ENCODE data around the gene ATP11A. TPM values are rescaled to one million over a fixed set of nuclear protein-coding genes. Genes with fewer than 3 reads are reported as not detected.

ATP11A gene
- total RNA-seq, 1 experiment from 2014 or later, result 80.4 TPM

DNA sequence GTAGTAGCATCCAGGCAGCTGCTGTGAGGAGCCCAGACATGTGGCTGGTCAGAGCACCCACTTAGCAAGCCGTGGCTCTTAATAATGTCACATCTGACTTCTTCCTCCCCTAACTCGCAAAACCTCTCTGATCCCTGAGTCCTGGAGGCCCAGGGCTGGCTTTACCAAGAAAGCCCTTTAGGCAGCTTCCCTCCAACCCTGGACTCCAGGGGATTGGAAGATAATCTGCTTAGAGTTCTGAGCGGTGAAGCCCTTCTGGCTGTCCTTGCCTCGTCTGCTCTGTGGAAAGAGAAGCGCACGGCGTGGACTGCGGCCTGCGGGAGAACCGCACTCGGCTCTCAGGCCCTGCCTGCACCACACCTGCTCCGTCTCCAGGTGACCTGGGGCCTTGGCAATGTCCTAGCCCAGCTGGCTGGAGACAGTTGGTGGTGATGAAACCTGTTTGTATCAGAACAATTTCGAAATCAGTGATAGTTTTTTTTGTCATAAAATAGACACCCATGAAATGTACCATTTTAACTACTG, 214.7 kb downstream of the ATP11A start:
- Histone ChIP-seq H3K4me3 (replicated peaks in 1 of 2; ENCODE audit: low read depth in 1 of 2, low read length in 2 of 2) (no peak overlapping the region), H4K20me1 (ENCODE audit: insufficient read depth) (no peaks in the 10 kb centered on the region), H3K9ac (ENCODE audit: low read length) (no peak overlapping the region), H3K79me2 (ENCODE audit: insufficient read depth, low read length) (no peaks in the 10 kb centered on the region), H2AFZ (ENCODE audit: low read depth, low read length, poor library complexity, severe bottlenecking) (no peak overlapping the region), H3K36me3 (ENCODE audit: control insufficient read depth in 1 of 2, insufficient read depth in 2 of 2, low read length in 2 of 2) (no peaks in the 10 kb centered on the region), H3K27me3 (ENCODE audit: insufficient read depth, low read length) (no peaks in the 10 kb centered on the region), H3K9me3 (ENCODE audit: control insufficient read depth in 1 of 2, insufficient read depth in 1 of 2, low read depth in 1 of 2, low read length in 2 of 2) (no peaks in the 10 kb centered on the region), H3K9me2 (ENCODE audit: insufficient read depth) (no peaks in the 10 kb centered on the region), H3K4me2 (ENCODE audit: low read length) (no peak overlapping the region), H3K27ac (ENCODE audit: low read depth, low read length) (no peak overlapping the region), H3K4me1 (ENCODE audit: control insufficient read depth in 1 of 2, insufficient read depth in 2 of 2, low read length in 2 of 2) (peaks cover 5 to 13% of the 10 kb centered on the region in 2 experiments)
- BruUV-seq (replicated peaks), result no TSS peak
- no peak for DNase-seq (ENCODE audit: low read depth, low spot score)
- POLR2A ChIA-PET, result no interaction called here
- intact Hi-C loops (cut with micrococcal nuclease), result no loop called here
- TF ChIP-seq EZH2phosphoT487 (IDR thresholded peaks at IDR 0.05; ENCODE audit: borderline replicate concordance) (no peak), MAX (IDR thresholded peaks at IDR 0.05) (no peak), RAD21 (IDR thresholded peaks at IDR 0.05; ENCODE audit: low read depth) (no peak), EGR1 (IDR thresholded peaks at IDR 0.05; ENCODE audit: low read depth) (no peak), CEBPB (IDR thresholded peaks at IDR 0.05; ENCODE audit: low read depth) (no peak), CTCF (IDR thresholded peaks at IDR 0.05 in 2 of 3, conservative IDR thresholded peaks at IDR 0.05 in 1 of 3; ENCODE audit: borderline replicate concordance in 1 of 3, insufficient read depth in 1 of 3, low read depth in 2 of 3, low read length in 2 of 3) (no peak), ATF3 (IDR thresholded peaks at IDR 0.05) (no peak), ZNF274 (IDR thresholded peaks at IDR 0.05; ENCODE audit: low read depth, low read length) (no peak), ELF1 (IDR thresholded peaks at IDR 0.05; ENCODE audit: borderline replicate concordance, low read depth) (no peak), JUND (IDR thresholded peaks at IDR 0.05) (no peak)
- TF ChIP-seq, protein P1, sequence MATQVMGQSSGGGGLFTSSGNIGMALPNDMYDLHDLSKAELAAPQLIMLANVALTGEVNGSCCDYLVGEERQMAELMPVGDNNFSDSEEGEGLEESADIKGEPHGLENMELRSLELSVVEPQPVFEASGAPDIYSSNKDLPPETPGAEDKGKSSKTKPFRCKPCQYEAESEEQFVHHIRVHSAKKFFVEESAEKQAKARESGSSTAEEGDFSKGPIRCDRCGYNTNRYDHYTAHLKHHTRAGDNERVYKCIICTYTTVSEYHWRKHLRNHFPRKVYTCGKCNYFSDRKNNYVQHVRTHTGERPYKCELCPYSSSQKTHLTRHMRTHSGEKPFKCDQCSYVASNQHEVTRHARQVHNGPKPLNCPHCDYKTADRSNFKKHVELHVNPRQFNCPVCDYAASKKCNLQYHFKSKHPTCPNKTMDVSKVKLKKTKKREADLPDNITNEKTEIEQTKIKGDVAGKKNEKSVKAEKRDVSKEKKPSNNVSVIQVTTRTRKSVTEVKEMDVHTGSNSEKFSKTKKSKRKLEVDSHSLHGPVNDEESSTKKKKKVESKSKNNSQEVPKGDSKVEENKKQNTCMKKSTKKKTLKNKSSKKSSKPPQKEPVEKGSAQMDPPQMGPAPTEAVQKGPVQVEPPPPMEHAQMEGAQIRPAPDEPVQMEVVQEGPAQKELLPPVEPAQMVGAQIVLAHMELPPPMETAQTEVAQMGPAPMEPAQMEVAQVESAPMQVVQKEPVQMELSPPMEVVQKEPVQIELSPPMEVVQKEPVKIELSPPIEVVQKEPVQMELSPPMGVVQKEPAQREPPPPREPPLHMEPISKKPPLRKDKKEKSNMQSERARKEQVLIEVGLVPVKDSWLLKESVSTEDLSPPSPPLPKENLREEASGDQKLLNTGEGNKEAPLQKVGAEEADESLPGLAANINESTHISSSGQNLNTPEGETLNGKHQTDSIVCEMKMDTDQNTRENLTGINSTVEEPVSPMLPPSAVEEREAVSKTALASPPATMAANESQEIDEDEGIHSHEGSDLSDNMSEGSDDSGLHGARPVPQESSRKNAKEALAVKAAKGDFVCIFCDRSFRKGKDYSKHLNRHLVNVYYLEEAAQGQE (IDR thresholded peaks at IDR 0.05; ENCODE audit: low read depth), result no peak
- ATAC-seq, result no peak
- RAD21 ChIA-PET (ENCODE audit: low non-redundant PET in 1 of 2, low total read pairs in 2 of 2, uncharacterized antibody in 2 of 2, unreplicated experiment in 2 of 2), result no interaction called here
- CTCF ChIA-PET, result no interaction called here

Data from HCT116 (cell line).